Testis (tissue), 3 donors: ENCODE data around the gene IDE. TPM values are rescaled to one million over a fixed set of nuclear protein-coding genes. Genes with fewer than 3 reads are reported as not detected.

Experiments
- DNase-seq: peaks from one replicate; pipeline ENCODE4 v3.0.0-alpha.2; 2019
- H3K27ac ChIP-seq, 2 donors: fragments of 200-600 bp; sonication (generic); one replicate each; pipeline ENCODE4 v1.5.1; 2019
- H3K27me3 ChIP-seq: fragments of 200-600 bp; sonication (generic); one replicate; pipeline ENCODE4 v1.5.1; 2019
- H3K36me3 ChIP-seq: fragments of 200-600 bp; sonication (generic); one replicate; pipeline ENCODE4 v1.5.1; 2017; ENCODE audit warnings: low read depth; ENCODE audit errors: missing control alignments
- H3K4me1 ChIP-seq: fragments of 200-600 bp; sonication (generic); one replicate; pipeline ENCODE4 v1.5.1; 2019
- H3K4me3 ChIP-seq, 2 donors: fragments of 200-600 bp; sonication (generic); one replicate each; pipeline ENCODE4 v1.5.1; 2017 to 2019
- H3K9me3 ChIP-seq: fragments of 200-600 bp; sonication (generic); one replicate; pipeline ENCODE4 v1.5.1; 2017
- POLR2A ChIP-seq: fragments of 450-650 bp; IDR thresholded peaks from one replicate; pipeline ENCODE4 v1.6.1; 2017; ENCODE audit warnings: antibody characterized with exemption, mild to moderate bottlenecking, moderate library complexity
- WGBS, 2 donors: methylation state at CpG; one replicate each; pipeline ENCODE4 v1.1.5; 2018; 5-methylcytosine and 5-hydroxymethylcytosine counted together
- intact Hi-C: fragments of 100-400 bp; cut with DNase I; formaldehyde crosslinking; loops from one replicate; pipeline ENCODE4 v1.15.1; 2023; ENCODE audit warnings: low total_unique reads
- polyA plus RNA-seq: library from polyadenylated mRNA; stranded (reverse); fragments of 350-450 nt; fragmentation: Illumina TruSeq; extraction: RNeasy Lipid Tissue Mini Kit (QIAGEN cat#74804); gene quantifications from one replicate; pipeline ENCODE4 v1.2.3, GENCODE V29; 2014; ENCODE audit warnings: low read depth, low replicate concordance; ENCODE audit not compliant: insufficient read depth
- total RNA-seq, 2 donors: library from RNA; depleted of rRNA; stranded (reverse); fragments of >200 nt; gene quantifications; one replicate each; pipeline ENCODE4 v1.2.3, GENCODE V29; 2016
- TF ChIP-seq, protein P1 (sequence below), 3 experiments: fragments of 450-650 bp in 2 of 3; fragments of 200-600 bp in 1 of 3; sonication (generic) in 1 of 3; IDR thresholded peaks; one replicate each; pipeline ENCODE4 v1.5.1; 2016 to 2019; ENCODE audit warnings: antibody characterized with exemption in 3 of 3, mild to moderate bottlenecking in 2 of 3, moderate library complexity in 1 of 3

Gene IDE
- total and polyA plus RNA-seq, 3 donors from 2014 or later: 28.4 to 78.2 (median 31.1) TPM

- Histone ChIP-seq H3K4me3 (no peak overlapping the region), H3K27ac (no peak overlapping the region), H3K4me1 (peaks cover 3% of the 10 kb centered on the region), H3K9me3 (no peaks in the 10 kb centered on the region), H3K36me3 (no peaks in the 10 kb centered on the region), H3K27me3 (no peaks in the 10 kb centered on the region)
- intact Hi-C loops: no loop called here
- no peak for DNase-seq
- 91 to 99% methylated on average over 4 of the region's 4 CpGs for WGBS, 2 donors
- no peak for TF ChIP-seq POLR2A
- TF ChIP-seq, protein P1, sequence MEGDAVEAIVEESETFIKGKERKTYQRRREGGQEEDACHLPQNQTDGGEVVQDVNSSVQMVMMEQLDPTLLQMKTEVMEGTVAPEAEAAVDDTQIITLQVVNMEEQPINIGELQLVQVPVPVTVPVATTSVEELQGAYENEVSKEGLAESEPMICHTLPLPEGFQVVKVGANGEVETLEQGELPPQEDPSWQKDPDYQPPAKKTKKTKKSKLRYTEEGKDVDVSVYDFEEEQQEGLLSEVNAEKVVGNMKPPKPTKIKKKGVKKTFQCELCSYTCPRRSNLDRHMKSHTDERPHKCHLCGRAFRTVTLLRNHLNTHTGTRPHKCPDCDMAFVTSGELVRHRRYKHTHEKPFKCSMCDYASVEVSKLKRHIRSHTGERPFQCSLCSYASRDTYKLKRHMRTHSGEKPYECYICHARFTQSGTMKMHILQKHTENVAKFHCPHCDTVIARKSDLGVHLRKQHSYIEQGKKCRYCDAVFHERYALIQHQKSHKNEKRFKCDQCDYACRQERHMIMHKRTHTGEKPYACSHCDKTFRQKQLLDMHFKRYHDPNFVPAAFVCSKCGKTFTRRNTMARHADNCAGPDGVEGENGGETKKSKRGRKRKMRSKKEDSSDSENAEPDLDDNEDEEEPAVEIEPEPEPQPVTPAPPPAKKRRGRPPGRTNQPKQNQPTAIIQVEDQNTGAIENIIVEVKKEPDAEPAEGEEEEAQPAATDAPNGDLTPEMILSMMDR (IDR thresholded peaks at IDR 0.05): no peak
These were observed 5.8 kb downstream of the IDE start for GRCh38 chr10:92567952-92568600.

- Histone ChIP-seq H3K9me3 (no peaks in the 10 kb centered on the region), H3K27ac (no peak overlapping the region), H3K4me3 (no peak overlapping the region), H3K27me3 (no peaks in the 10 kb centered on the region), H3K36me3 (no peaks in the 10 kb centered on the region), H3K4me1 (no peaks in the 10 kb centered on the region)
- intact Hi-C loops: no loop called here
- TF ChIP-seq, protein P1 (IDR thresholded peaks at IDR 0.05): no peak
- TF ChIP-seq POLR2A: no peak
- DNase-seq: no peak
These were observed 11.5 kb downstream of the IDE start for GRCh38 chr10:92562424-92562823.

- Histone ChIP-seq H3K27me3 (no peaks in the 10 kb centered on the region), H3K4me1 (no peaks in the 10 kb centered on the region), H3K36me3 (no peaks in the 10 kb centered on the region), H3K4me3 (no peak overlapping the region), H3K9me3 (no peaks in the 10 kb centered on the region), H3K27ac (no peak overlapping the region)
- no peak for DNase-seq
- intact Hi-C loops: no loop called here
- 94 to 95% methylated on average over 4 of the region's 4 CpGs for WGBS, 2 donors
- TF ChIP-seq, protein P1 (IDR thresholded peaks at IDR 0.05): no peak
- TF ChIP-seq POLR2A: no peak
These were observed 14.8 kb downstream of the IDE start for GRCh38 chr10:92559046-92559445.

GRCh38 chr10:92553959-92554358 is 19.9 kb downstream of the IDE start:
- H3K36me3 ChIP-seq: no peaks in the 10 kb centered on the region
- no peak overlapping the region for H3K4me3 ChIP-seq
- TF ChIP-seq POLR2A: no peak
- TF ChIP-seq, protein P1 (IDR thresholded peaks at IDR 0.05): no peak
- no peaks in the 10 kb centered on the region for H3K4me1 ChIP-seq
- H3K27me3 ChIP-seq: no peaks in the 10 kb centered on the region
- H3K27ac ChIP-seq: no peak overlapping the region
- intact Hi-C loops: no loop called here
- DNase-seq: no peak
- 90 to 99% methylated on average over 2 of the region's 2 CpGs for WGBS, 2 donors
- no peaks in the 10 kb centered on the region for H3K9me3 ChIP-seq

DNA sequence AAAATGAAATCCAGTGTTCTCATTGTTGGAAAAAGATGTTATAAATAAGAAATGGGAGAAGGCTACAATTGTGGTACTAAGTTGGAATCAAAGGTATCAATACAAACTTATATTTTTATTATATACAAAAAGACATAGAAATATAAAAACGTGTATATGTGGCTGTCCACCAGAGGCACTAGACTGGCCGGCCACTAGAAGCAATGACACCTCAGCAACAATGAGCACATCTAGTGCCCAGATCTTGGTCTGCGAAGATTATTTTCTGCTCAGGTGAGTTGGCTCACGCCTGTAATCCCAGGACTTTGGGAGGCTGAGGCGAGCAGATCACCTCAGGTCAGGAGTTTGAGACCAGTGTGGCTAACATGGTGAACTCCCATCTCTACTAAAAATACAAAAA is 21.6 kb downstream of the IDE start:
- 91% methylated on average over 5 of the region's 5 CpGs for WGBS, 2 donors
- Histone ChIP-seq H3K4me3 (no peak overlapping the region), H3K27me3 (no peaks in the 10 kb centered on the region), H3K4me1 (no peaks in the 10 kb centered on the region), H3K36me3 (no peaks in the 10 kb centered on the region), H3K9me3 (no peaks in the 10 kb centered on the region), H3K27ac (no peak overlapping the region)
- intact Hi-C loops: no loop called here
- TF ChIP-seq, protein P1 (IDR thresholded peaks at IDR 0.05): no peak
- TF ChIP-seq POLR2A: no peak
- DNase-seq: no peak
